Endothelial cell of umbilical vein (primary cell): ENCODE results near the gene EXOSC2. TPM values are rescaled to one million over a fixed set of nuclear protein-coding genes. Genes with fewer than 3 reads are reported as not detected.

ENCODE experiments used
- BruUV-seq: library from RNA; stranded (reverse); fragments of 400-500 nt; replicated peaks from 2 replicates; lab custom pipeline; 2021; lab: Mats Ljungman, UMichigan
- CTCF ChIA-PET: fragments of 300-600, 350-600 bp; sonication (Branson Sonifier 250); formaldehyde crosslinking; loops from one replicate; lab custom pipeline; 2021; ENCODE audit warnings: antibody characterized with exemption, inconsistent platforms; lab: Charles Lee
- POLR2A ChIA-PET: fragments of 300-600, 350-600 bp; sonication (Branson Sonifier 250); formaldehyde crosslinking; loops from one replicate; lab custom pipeline; 2021; ENCODE audit warnings: antibody characterized with exemption, inconsistent platforms; lab: Charles Lee
- DNase-seq: peaks from one replicate; pipeline ENCODE4 v3.0.0-alpha.2; 2011; ENCODE audit warnings: low read depth, low spot score
- FAIRE-seq: peaks from 2 replicates; lab custom pipeline; 2011; peaks lifted over from hg19 to GRCh38; lab: Jason Lieb, UNC
- H2AFZ ChIP-seq: 2 replicates; pipeline ENCODE4 v1.6.0; 2012; ENCODE audit warnings: low read depth, low read length, control low read depth, inconsistent platforms
- H3K27ac ChIP-seq: 2 replicates; pipeline ENCODE4 v1.5.1; 2011; ENCODE audit warnings: low read depth, mild to moderate bottlenecking, control low read depth, low read length, moderate library complexity; ENCODE audit not compliant: insufficient read depth
- H3K27me3 ChIP-seq, 2 experiments: 2 replicates each; pipeline versions ENCODE4 v1.6.0 to v1.6.1; 2011; ENCODE audit warnings: low read length in 2 of 2, mixed read lengths in 1 of 2; ENCODE audit not compliant: control insufficient read depth in 2 of 2, insufficient read depth in 2 of 2
- H3K36me3 ChIP-seq, 2 experiments: 2 replicates in 1 of 2; 3 replicates in 1 of 2; pipeline ENCODE4 v1.5.1; 2011; ENCODE audit warnings: low read length in 2 of 2, mild to moderate bottlenecking in 1 of 2, moderate library complexity in 1 of 2; ENCODE audit not compliant: control insufficient read depth in 2 of 2, insufficient read depth in 2 of 2; ENCODE audit errors: extremely low read depth in 1 of 2
- H3K4me1 ChIP-seq: 3 replicates; pipeline ENCODE4 v1.5.1; 2011; ENCODE audit warnings: mild to moderate bottlenecking, low read length; ENCODE audit not compliant: control insufficient read depth, insufficient read depth; ENCODE audit errors: extremely low read depth
- H3K4me2 ChIP-seq: 2 replicates; pipeline ENCODE4 v1.6.1; 2011; ENCODE audit warnings: low read length, control low read depth, mixed read lengths; ENCODE audit not compliant: insufficient read depth
- H3K4me3 ChIP-seq, 3 experiments: fragments of 200-600 bp in 1 of 3; sonication (generic), shearing (Covaris generic) in 1 of 3; replicated peaks in 1 of 3; 2 replicates each; pipeline ENCODE4 v1.5.1; 2011 to 2016; ENCODE audit warnings: control low read depth in 3 of 3, low read length in 3 of 3, mild to moderate bottlenecking in 2 of 3, inconsistent platforms in 1 of 3, low read depth in 1 of 3, moderate library complexity in 1 of 3; ENCODE audit not compliant: insufficient read depth in 1 of 3
- H3K79me2 ChIP-seq: 2 replicates; pipeline ENCODE4 v1.6.0; 2012; ENCODE audit warnings: low read length, inconsistent platforms; ENCODE audit not compliant: control insufficient read depth, insufficient read depth
- H3K9ac ChIP-seq: replicated peaks from 2 replicates; pipeline ENCODE3; 2011; ENCODE audit warnings: low read length, control low read depth; ENCODE audit not compliant: insufficient read depth; ENCODE audit errors: extremely low read depth
- H3K9me1 ChIP-seq: replicated peaks from 3 replicates; pipeline ENCODE4 v1.6.0; 2011; ENCODE audit warnings: mild to moderate bottlenecking, low read length; ENCODE audit not compliant: control insufficient read depth, insufficient read depth; ENCODE audit errors: extremely low read depth
- H3K9me3 ChIP-seq: replicated peaks from 2 replicates; pipeline ENCODE4 v1.5.1; 2012; ENCODE audit warnings: low read length, inconsistent platforms; ENCODE audit not compliant: control insufficient read depth, insufficient read depth
- H4K20me1 ChIP-seq: replicated peaks from 2 replicates; pipeline ENCODE3; 2011; ENCODE audit warnings: mild to moderate bottlenecking, low read length; ENCODE audit not compliant: control insufficient read depth, insufficient read depth; ENCODE audit errors: extremely low read depth
- CTCF ChIP-seq, 2 donors: IDR thresholded peaks; 1 replicate in 1 of 2; 2 replicates in 1 of 2; pipeline ENCODE4 v1.5.1; 2011; ENCODE audit warnings: low read length in 2 of 2, mild to moderate bottlenecking in 2 of 2, moderate library complexity in 2 of 2, control low read depth in 1 of 2, inconsistent platforms in 1 of 2, low read depth in 1 of 2; ENCODE audit not compliant: insufficient read depth in 1 of 2; ENCODE audit errors: extremely low read depth in 1 of 2
- EZH2 ChIP-seq: IDR thresholded peaks from 2 replicates; pipeline ENCODE4 v1.6.1; 2012; ENCODE audit warnings: borderline replicate concordance, low read depth, mild to moderate bottlenecking, moderate library complexity, low read length, inconsistent platforms; ENCODE audit not compliant: severe bottlenecking
- FOS ChIP-seq: IDR thresholded peaks from 2 replicates; pipeline ENCODE4 v1.6.1; 2011; ENCODE audit warnings: mild to moderate bottlenecking, low read length, moderate library complexity, borderline replicate concordance; ENCODE audit not compliant: insufficient read depth
- GATA2 ChIP-seq: IDR thresholded peaks from 2 replicates; pipeline ENCODE4 v1.7.0; 2011; ENCODE audit warnings: low read depth, mild to moderate bottlenecking, moderate library complexity, mixed read lengths, low read length; ENCODE audit not compliant: insufficient read length, insufficient read depth
- JUN ChIP-seq: IDR thresholded peaks from 2 replicates; pipeline ENCODE4 v1.6.1; 2011; ENCODE audit warnings: borderline replicate concordance, low read depth; ENCODE audit not compliant: insufficient read length, insufficient read depth
- MAX ChIP-seq: IDR thresholded peaks from 2 replicates; pipeline ENCODE4 v1.6.1; 2011; ENCODE audit not compliant: insufficient read depth, insufficient read length
- MYC ChIP-seq: IDR thresholded peaks from one replicate; pipeline ENCODE4 v1.6.1; 2011; ENCODE audit warnings: mild to moderate bottlenecking, low read depth, low read length
- POLR2A ChIP-seq: IDR thresholded peaks from 2 replicates; pipeline ENCODE4 v1.6.1; 2012; ENCODE audit warnings: low read depth, mild to moderate bottlenecking, control low read depth, low read length
- POLR2AphosphoS5 ChIP-seq: IDR thresholded peaks from 2 replicates; pipeline ENCODE4 v1.6.1; 2012; ENCODE audit warnings: low read depth, mild to moderate bottlenecking, control low read depth, low read length, moderate library complexity; ENCODE audit not compliant: insufficient read depth
- dilution Hi-C: fragments of 300-500 bp; cut with MboI; formaldehyde crosslinking; loops from one replicate; pipeline ENCODE4 v1.15.0; 2019; ENCODE audit warnings: low sequenced_read_pairs; ENCODE audit not compliant: extremely low pct_ligation_motif_present
- intact Hi-C: fragments of 100-400 bp; cut with micrococcal nuclease; formaldehyde crosslinking; loops from one replicate; pipeline ENCODE4 v1.10.0; 2022
- polyA plus RNA-seq, 4 experiments: library from polyadenylated mRNA; depleted of rRNA in 3 of 4; stranded (reverse) in 3 of 4; unstranded in 1 of 4; fragments of >200 nt; gene quantifications; 2 replicates each; pipeline versions ENCODE4 v1.2.1 to v1.2.3, GENCODE V29; 2011 to 2012; ENCODE audit warnings: missing spikeins in 1 of 4
- total RNA-seq: library from RNA; stranded (reverse); gene quantifications from 2 replicates; pipeline ENCODE4 v1.2.3, GENCODE V29; 2021

Gene EXOSC2
- total and polyA plus RNA-seq, 2 donors (not counting 3 experiments of a cell fraction or from before 2014, with no cell fraction given): 25.5 to 44.4 TPM

DNA sequence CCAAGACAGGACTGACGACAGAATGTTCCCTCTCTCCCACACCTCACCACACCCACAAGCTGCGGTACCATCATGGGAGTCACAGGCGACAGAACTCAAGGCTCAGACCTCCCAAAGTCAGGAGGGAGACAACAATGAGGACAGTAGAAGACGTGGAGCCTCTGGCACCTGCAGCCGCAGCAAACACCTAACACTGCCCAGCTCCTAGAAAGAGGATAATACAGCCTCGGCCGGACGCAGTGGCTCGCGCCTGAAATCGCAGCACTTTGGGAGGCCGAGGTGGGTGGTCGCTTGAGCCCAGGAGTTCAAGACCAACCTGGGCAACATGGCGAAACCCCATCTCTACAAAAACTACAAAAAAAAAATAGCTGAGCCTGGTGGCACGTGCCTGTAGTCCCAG lies 42.4 kb upstream of the EXOSC2 start:
- H4K20me1 ChIP-seq: no peaks in the 10 kb centered on the region
- no TSS peak for BruUV-seq
- no peaks in the 10 kb centered on the region for H3K36me3 ChIP-seq
- DNase-seq: no peak
- H3K9me3 ChIP-seq: no peaks in the 10 kb centered on the region
- H3K79me2 ChIP-seq: no peaks in the 10 kb centered on the region
- no peak for FAIRE-seq
- intact Hi-C loops (no loop called here), dilution Hi-C loops (no loop called here)
- no peak overlapping the region for H3K4me2 ChIP-seq
- no peak overlapping the region for H3K27ac ChIP-seq
- TF ChIP-seq JUN: no peak
- TF ChIP-seq POLR2A: no peak
- no peak for TF ChIP-seq EZH2
- TF ChIP-seq MAX: no peak
- no peak for TF ChIP-seq GATA2
- no peak for TF ChIP-seq POLR2AphosphoS5
- no peak for TF ChIP-seq FOS
- no peak for TF ChIP-seq MYC
- no peak for TF ChIP-seq CTCF (IDR thresholded peaks at IDR 0.05; ENCODE audit: extremely low read depth in 1 of 2, insufficient read depth in 1 of 2, low read depth in 1 of 2, low read length in 2 of 2)
- H3K9me1 ChIP-seq: no peaks in the 10 kb centered on the region
- H3K4me1 ChIP-seq: no peaks in the 10 kb centered on the region
- CTCF ChIA-PET: interaction anchor here (1.2 to 2.2 kb wide), 3 partner anchors 13 to 33 kb away, joined by 3 to 7 read pairs (median 5); no protein-coding TSS in a partner anchor
- peaks cover 0 to 7% of the 10 kb centered on the region in 2 experiments for H3K27me3 ChIP-seq
- H3K4me3 ChIP-seq: no peak overlapping the region
- H2AFZ ChIP-seq: no peak overlapping the region
- H3K9ac ChIP-seq: no peak overlapping the region
- POLR2A ChIA-PET: no interaction called here
